Stimulated activated CD8-positive, alpha-beta memory T cell treated with anti-CD3 and anti-CD28 coated beads, Interleukin-12 subunit alpha, Interleukin-12 subunit beta, amount 100 ng/mL, for 24 hours (primary cell): ENCODE data around the gene CARD14.
"Not testable (repeated sequence)": the region's sequence is repeated elsewhere in the genome, so short reads cannot be mapped to it uniquely, and the experiment has no call there.

ENCODE experiments used
- DNase-seq: peaks from one replicate; pipeline ENCODE4 v3.0.0-alpha.2; 2020; ENCODE audit errors: extremely low read depth

The CARD14 gene

GRCh38 chr17:80183581-80184422, 14.0 kb downstream of the CARD14 start:
- DNase-seq, result no peak

GRCh38 chr17:80184423-80184714, 14.5 kb downstream of the CARD14 start:
- DNase-seq, result no peak

GRCh38 chr17:80185968-80186367, 16.1 kb downstream of the CARD14 start:
- DNase-seq, result no peak

GRCh38 chr17:80187090-80187489, 17.3 kb downstream of the CARD14 start:
- DNase-seq, result no peak

GRCh38 chr17:80187515-80187941, 17.7 kb downstream of the CARD14 start:
- DNase-seq, result no peak

GRCh38 chr17:80189611-80190010, 19.8 kb downstream of the CARD14 start:
- DNase-seq, result no peak

- no peak for DNase-seq
These were observed 20.9 kb downstream of the CARD14 start for GRCh38 chr17:80190716-80191115.

- DNase-seq, result no peak
These were observed 21.4 kb downstream of the CARD14 start for GRCh38 chr17:80191192-80191591.

- no peak for DNase-seq
These were observed 22.2 kb downstream of the CARD14 start for GRCh38 chr17:80191865-80192661.

GRCh38 chr17:80195141-80195540, 25.3 kb downstream of the CARD14 start:
- DNase-seq, result no peak

GRCh38 chr17:80195671-80196529, 26.1 kb downstream of the CARD14 start:
- no peak for DNase-seq

GRCh38 chr17:80196652-80197051, 26.8 kb downstream of the CARD14 start:
- no peak for DNase-seq

- no peak for DNase-seq
These were observed 28.4 kb downstream of the CARD14 start for GRCh38 chr17:80198144-80198661.

GRCh38 chr17:80199295-80199694, 29.5 kb downstream of the CARD14 start:
- not testable (repeated sequence) for DNase-seq

GRCh38 chr17:80201446-80201845, 31.6 kb downstream of the CARD14 start:
- DNase-seq, result no peak

GRCh38 chr17:80202197-80202596, 32.4 kb downstream of the CARD14 start:
- no peak for DNase-seq

GRCh38 chr17:80203471-80203963, 33.7 kb downstream of the CARD14 start:
- no peak for DNase-seq

GRCh38 chr17:80204626-80205468, 35.0 kb downstream of the CARD14 start:
- no peak for DNase-seq

GRCh38 chr17:80205811-80206210, 36.0 kb downstream of the CARD14 start:
- DNase-seq, result no peak

GRCh38 chr17:80208050-80208449, 38.2 kb downstream of the CARD14 start:
- DNase-seq, result no peak

GRCh38 chr17:80209765-80210164, 39.9 kb downstream of the CARD14 start:
- DNase-seq, result no peak
